ENCODE data around the gene MORN5. TPM values are rescaled to one million over a fixed set of nuclear protein-coding genes. Genes with fewer than 3 reads are reported as not detected.

Gene MORN5
- total and polyA plus RNA-seq, 2 donors from 2014 or later: 1.6 to 5.6 TPM

GRCh38 chr9:122232796-122233306, 73.1 kb downstream of the MORN5 start:
- peaks cover 30% of the 10 kb centered on the region for H3K27me3 ChIP-seq (ENCODE audit: control insufficient read depth, insufficient read depth, low read length)
- no peaks in the 10 kb centered on the region for H3K9me3 ChIP-seq (ENCODE audit: control insufficient read depth in 2 of 3, insufficient read depth in 1 of 3, low read length in 3 of 3)
- no peak overlapping the region for H3K9ac ChIP-seq (ENCODE audit: low read length in 3 of 3)
- peak in 3 of 5 donors; percentile 49 to 62 (median 55) for DNase-seq
- H3K36me3 ChIP-seq (ENCODE audit: control insufficient read depth in 2 of 3, insufficient read depth in 3 of 3, low read length in 3 of 3): no peaks in the 10 kb centered on the region
- peaks cover 0 to 2% (median 0%) of the 10 kb centered on the region in 3 donors for H3K4me1 ChIP-seq (ENCODE audit: control insufficient read depth in 2 of 3, insufficient read depth in 2 of 3, low read depth in 1 of 3, low read length in 3 of 3)
- TF ChIP-seq, protein P1, sequence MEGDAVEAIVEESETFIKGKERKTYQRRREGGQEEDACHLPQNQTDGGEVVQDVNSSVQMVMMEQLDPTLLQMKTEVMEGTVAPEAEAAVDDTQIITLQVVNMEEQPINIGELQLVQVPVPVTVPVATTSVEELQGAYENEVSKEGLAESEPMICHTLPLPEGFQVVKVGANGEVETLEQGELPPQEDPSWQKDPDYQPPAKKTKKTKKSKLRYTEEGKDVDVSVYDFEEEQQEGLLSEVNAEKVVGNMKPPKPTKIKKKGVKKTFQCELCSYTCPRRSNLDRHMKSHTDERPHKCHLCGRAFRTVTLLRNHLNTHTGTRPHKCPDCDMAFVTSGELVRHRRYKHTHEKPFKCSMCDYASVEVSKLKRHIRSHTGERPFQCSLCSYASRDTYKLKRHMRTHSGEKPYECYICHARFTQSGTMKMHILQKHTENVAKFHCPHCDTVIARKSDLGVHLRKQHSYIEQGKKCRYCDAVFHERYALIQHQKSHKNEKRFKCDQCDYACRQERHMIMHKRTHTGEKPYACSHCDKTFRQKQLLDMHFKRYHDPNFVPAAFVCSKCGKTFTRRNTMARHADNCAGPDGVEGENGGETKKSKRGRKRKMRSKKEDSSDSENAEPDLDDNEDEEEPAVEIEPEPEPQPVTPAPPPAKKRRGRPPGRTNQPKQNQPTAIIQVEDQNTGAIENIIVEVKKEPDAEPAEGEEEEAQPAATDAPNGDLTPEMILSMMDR (IDR thresholded peaks at IDR 0.05; ENCODE audit: borderline replicate concordance, extremely low read depth, insufficient read depth): no peak
- H3K27ac ChIP-seq (ENCODE audit: low read depth in 2 of 2, low read length in 2 of 2): no peak overlapping the region
- H3K4me3 ChIP-seq (ENCODE audit: low read length in 3 of 3): no peak overlapping the region
- intact Hi-C loops (cut with DNase I): no loop called here
- no peak for FAIRE-seq

DNA sequence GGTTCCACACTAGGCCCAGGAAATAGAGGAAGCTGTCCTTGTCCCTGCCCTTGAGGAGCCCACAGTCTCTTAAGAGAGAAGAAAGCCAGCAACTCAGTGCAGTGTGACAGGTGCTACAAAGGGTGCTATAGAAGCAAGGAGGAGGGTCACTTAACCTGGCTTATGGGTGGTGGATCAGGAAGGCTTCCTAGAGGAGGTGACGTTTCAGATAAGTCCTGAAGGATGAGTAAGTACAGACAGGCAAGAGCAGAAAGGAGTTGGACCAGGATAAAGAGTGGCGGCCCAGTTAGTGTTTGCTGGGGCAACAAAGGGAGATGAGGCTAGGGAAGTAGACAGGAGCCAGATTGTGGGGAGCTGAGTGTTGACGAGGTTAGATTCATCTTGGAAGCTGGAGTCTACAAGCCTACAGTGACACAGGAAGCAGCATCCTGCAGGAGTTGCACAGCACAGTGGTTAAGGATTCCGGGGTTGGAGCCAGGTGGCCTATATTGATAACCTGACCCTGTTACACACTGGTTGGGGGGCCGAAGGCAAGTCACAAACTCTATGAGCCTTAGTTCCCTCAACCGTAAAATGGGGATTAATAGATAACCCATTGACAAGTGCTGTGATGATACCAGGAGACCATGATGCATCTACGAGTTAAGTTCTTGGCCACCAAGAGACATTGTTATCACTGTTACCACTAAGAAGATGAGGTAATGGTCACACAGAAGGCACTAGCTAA, 74.5 kb downstream of the MORN5 start:
- Histone ChIP-seq H3K4me3 (ENCODE audit: low read length in 3 of 3) (no peak overlapping the region), H3K27me3 (ENCODE audit: control insufficient read depth, insufficient read depth, low read length) (peaks cover 26% of the 10 kb centered on the region), H3K27ac (ENCODE audit: low read depth in 2 of 2, low read length in 2 of 2) (no peak overlapping the region), H3K36me3 (ENCODE audit: control insufficient read depth in 2 of 3, insufficient read depth in 3 of 3, low read length in 3 of 3) (peaks cover 0 to 5% (median 0%) of the 10 kb centered on the region in 3 donors), H3K9me3 (ENCODE audit: control insufficient read depth in 2 of 3, insufficient read depth in 1 of 3, low read length in 3 of 3) (no peaks in the 10 kb centered on the region), H3K4me1 (ENCODE audit: control insufficient read depth in 2 of 3, insufficient read depth in 2 of 3, low read depth in 1 of 3, low read length in 3 of 3) (peaks cover 0 to under 1% (median 0%) of the 10 kb centered on the region in 3 donors), H3K9ac (ENCODE audit: low read length in 3 of 3) (no peak overlapping the region)
- FAIRE-seq (no peak), DNase-seq (no peak)
- intact Hi-C loops (cut with DNase I): no loop called here
- TF ChIP-seq, protein P1 (IDR thresholded peaks at IDR 0.05; ENCODE audit: borderline replicate concordance, extremely low read depth, insufficient read depth): no peak

GRCh38 chr9:122236681-122237080, 77.0 kb downstream of the MORN5 start:
- Histone ChIP-seq H3K4me3 (ENCODE audit: low read length in 3 of 3) (no peak overlapping the region), H3K27ac (ENCODE audit: low read depth in 2 of 2, low read length in 2 of 2) (no peak overlapping the region), H3K9ac (ENCODE audit: low read length in 3 of 3) (no peak overlapping the region), H3K36me3 (ENCODE audit: control insufficient read depth in 2 of 3, insufficient read depth in 3 of 3, low read length in 3 of 3) (peaks cover 2 to 22% (median 9%) of the 10 kb centered on the region in 3 donors), H3K9me3 (ENCODE audit: control insufficient read depth in 2 of 3, insufficient read depth in 1 of 3, low read length in 3 of 3) (no peaks in the 10 kb centered on the region), H3K27me3 (ENCODE audit: control insufficient read depth, insufficient read depth, low read length) (peaks cover 3% of the 10 kb centered on the region), H3K4me1 (ENCODE audit: control insufficient read depth in 2 of 3, insufficient read depth in 2 of 3, low read depth in 1 of 3, low read length in 3 of 3) (no peaks in the 10 kb centered on the region)
- TF ChIP-seq, protein P1 (IDR thresholded peaks at IDR 0.05; ENCODE audit: borderline replicate concordance, extremely low read depth, insufficient read depth): no peak
- FAIRE-seq (no peak), DNase-seq (no peak)
- intact Hi-C loops (cut with DNase I): no loop called here

Data from kidney (tissue), 14 donors.